ENCODE data around the gene BTNL9.

DNA sequence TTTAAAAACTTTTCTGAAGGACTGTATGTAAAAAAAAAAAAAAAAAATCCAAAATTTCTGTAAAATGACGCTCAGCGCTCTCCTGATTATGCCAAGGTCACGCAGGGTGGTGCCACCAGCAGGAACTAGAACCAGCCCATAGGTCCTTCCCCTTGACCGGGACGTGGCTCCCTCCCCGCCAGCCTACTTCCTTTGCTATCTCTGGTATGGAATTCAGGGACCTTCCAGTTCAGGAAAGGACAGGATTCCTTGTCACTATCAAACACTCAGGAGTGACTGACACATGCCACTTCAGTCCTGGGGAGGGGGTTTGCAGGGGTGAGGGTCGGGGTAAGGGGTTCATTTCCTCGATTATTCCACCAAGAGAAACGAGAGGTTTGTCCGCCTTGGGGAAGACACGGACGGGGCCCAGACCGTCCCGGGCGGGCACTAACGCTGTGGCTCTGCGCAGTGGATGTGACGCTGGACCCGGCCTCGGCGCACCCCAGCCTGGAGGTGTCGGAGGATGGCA is 18.8 kb downstream of the BTNL9 start:
- TF ChIP-seq ZNF274 (IDR thresholded peaks at IDR 0.05; ENCODE audit: low read depth, low read length) (no peak), YY1 (IDR thresholded peaks at IDR 0.05; ENCODE audit: insufficient read depth, insufficient read length) (no peak)

Measured in NT2/D1 (cell line).